ENCODE data around the gene CFAP52.
"Not testable (repeated sequence)": the region's sequence is repeated elsewhere in the genome, so short reads cannot be mapped to it uniquely, and the experiment has no call there.

The CFAP52 gene

GRCh38 chr17:9658593-9659211, 82.3 kb downstream of the CFAP52 start:
- no peak overlapping the region for H3K4me3 ChIP-seq (ENCODE audit: low read depth, low read length)
- no peak overlapping the region for H3K27ac ChIP-seq (ENCODE audit: extremely low read depth, low read depth, low read length)
- ChIA-PET CTCF (interaction anchor here (0.6 to 1.1 kb wide), 2 partner anchors 15 to 81 kb away, joined by 4 read pairs; no protein-coding TSS in a partner anchor), POLR2A (no interaction called here)
- TF ChIP-seq ZNF362 (tag by site-specific recombination; IDR thresholded peaks at IDR 0.05) (no peak), ZNF311 (tag by site-specific recombination; IDR thresholded peaks at IDR 0.05; ENCODE audit: borderline replicate concordance) (no peak), ZNF184 (tag by site-specific recombination; IDR thresholded peaks at IDR 0.05) (no peak)
- H3K36me3 ChIP-seq (ENCODE audit: control insufficient read depth in 2 of 2, insufficient read depth in 1 of 2, low read length in 2 of 2) = peaks cover 5 to 14% of the 10 kb centered on the region in 2 experiments; a peak in 2 of 3 replicates
- no peaks in the 10 kb centered on the region for H3K4me1 ChIP-seq (ENCODE audit: control insufficient read depth, insufficient read depth, low read length)
- H3K9me3 ChIP-seq (ENCODE audit: control insufficient read depth, insufficient read depth, low read depth, low read length) = no peaks in the 10 kb centered on the region

- H3K4me3 ChIP-seq (ENCODE audit: low read depth, low read length) = no peak overlapping the region
- no peaks in the 10 kb centered on the region for H3K4me1 ChIP-seq (ENCODE audit: control insufficient read depth, insufficient read depth, low read length)
- no peak overlapping the region for H3K27ac ChIP-seq (ENCODE audit: extremely low read depth, low read depth, low read length)
- no peak for TF ChIP-seq ZNF404 (tag by site-specific recombination; IDR thresholded peaks at IDR 0.05)
- TF ChIP-seq ZNF645 (tag by site-specific recombination; IDR thresholded peaks at IDR 0.05) = no peak
- H3K36me3 ChIP-seq (ENCODE audit: control insufficient read depth in 2 of 2, insufficient read depth in 1 of 2, low read length in 2 of 2) = peaks cover 5 to 14% of the 10 kb centered on the region in 2 experiments; a peak in 2 of 3 replicates
- POLR2A ChIA-PET = no interaction called here
- no peaks in the 10 kb centered on the region for H3K9me3 ChIP-seq (ENCODE audit: control insufficient read depth, insufficient read depth, low read depth, low read length)
- CTCF ChIA-PET = interaction anchor here (0.6 to 1.2 kb wide), 2 partner anchors 67 to 107 kb away, joined by 3 to 5 read pairs; no protein-coding TSS in a partner anchor
Measured at GRCh38 chr17:9661027-9661426, 84.6 kb downstream of the CFAP52 start.

- H3K9me3 ChIP-seq (ENCODE audit: control insufficient read depth, insufficient read depth, low read depth, low read length); CTCF ChIA-PET; H3K36me3 ChIP-seq (ENCODE audit: control insufficient read depth in 2 of 2, insufficient read depth in 1 of 2, low read length in 2 of 2); H3K4me1 ChIP-seq (ENCODE audit: control insufficient read depth, insufficient read depth, low read length); POLR2A ChIA-PET; H3K27ac ChIP-seq (ENCODE audit: extremely low read depth, low read depth, low read length); H3K4me3 ChIP-seq (ENCODE audit: low read depth, low read length): not testable (repeated sequence)
Measured at GRCh38 chr17:9663511-9663910, 87.1 kb downstream of the CFAP52 start.

- CTCF ChIA-PET = interaction anchor here (0.6 to 2.7 kb wide), 6 partner anchors 10 to 158 kb away, joined by 3 to 13 read pairs (median 3); partner anchors contain the start of genes CFAP52 and STX8
- peaks cover 3% of the 10 kb centered on the region; the same call in 1 of the 2 replicates for H3K4me1 ChIP-seq (ENCODE audit: control insufficient read depth, insufficient read depth, low read length)
- H3K4me3 ChIP-seq (ENCODE audit: low read depth, low read length) = no peak overlapping the region
- no peak overlapping the region for H3K27ac ChIP-seq (ENCODE audit: extremely low read depth, low read depth, low read length)
- peaks cover 0 to 8% of the 10 kb centered on the region in 2 experiments; a peak in 1 of 3 replicates for H3K36me3 ChIP-seq (ENCODE audit: control insufficient read depth in 2 of 2, insufficient read depth in 1 of 2, low read length in 2 of 2)
- POLR2A ChIA-PET = no interaction called here
- H3K9me3 ChIP-seq (ENCODE audit: control insufficient read depth, insufficient read depth, low read depth, low read length) = no peaks in the 10 kb centered on the region
- TF ChIP-seq ZNF548 (tag by site-specific recombination; IDR thresholded peaks at IDR 0.05) (no peak), ZNF791 (tag by site-specific recombination; IDR thresholded peaks at IDR 0.05) (no peak), ZNF341 (tag by site-specific recombination; IDR thresholded peaks at IDR 0.05; ENCODE audit: low read depth) (no peak), ZNF664 (tag by site-specific recombination; IDR thresholded peaks at IDR 0.05) (no peak), ZNF23 (tag by site-specific recombination; IDR thresholded peaks at IDR 0.05; ENCODE audit: borderline replicate concordance) (no peak), ZBTB11 (tag by site-specific recombination; conservative IDR thresholded peaks at IDR 0.05; ENCODE audit: low read depth) (no peak), ZNF274 (IDR thresholded peaks at IDR 0.05; ENCODE audit: low read length) (no peak), ZNF274 (tag by site-specific recombination; IDR thresholded peaks at IDR 0.05; ENCODE audit: borderline replicate concordance) (no peak), ZNF510 (tag by site-specific recombination; IDR thresholded peaks at IDR 0.05; ENCODE audit: insufficient replicate concordance) (no peak), ZSCAN16 (tag by site-specific recombination; IDR thresholded peaks at IDR 0.05) (no peak), SCRT1 (tag by site-specific recombination; IDR thresholded peaks at IDR 0.05; ENCODE audit: borderline replicate concordance) (no peak), ZNF488 (tag by site-specific recombination; IDR thresholded peaks at IDR 0.05) (no peak), YY2 (tag by site-specific recombination; IDR thresholded peaks at IDR 0.05) (no peak), GLIS1 (tag by site-specific recombination; IDR thresholded peaks at IDR 0.05) (no peak), ZNF311 (tag by site-specific recombination; IDR thresholded peaks at IDR 0.05; ENCODE audit: borderline replicate concordance) (no peak), ZNF561 (tag by site-specific recombination; IDR thresholded peaks at IDR 0.05; ENCODE audit: borderline replicate concordance) (no peak)
Measured at GRCh38 chr17:9666461-9667050, 90.1 kb downstream of the CFAP52 start.

Data from HEK293 (cell line).